Urothelium cell line (cell line): Measurements from ENCODE around the gene USP11.

ENCODE experiments used
- DNase-seq: peaks from one replicate; pipeline ENCODE4 v3.0.0; 2011; ENCODE audit warnings: low spot score, mixed read lengths
- FAIRE-seq: peaks from 2 replicates; lab custom pipeline; 2011; peaks lifted over from hg19 to GRCh38; lab: Jason Lieb, UNC

USP11 gene

DNA sequence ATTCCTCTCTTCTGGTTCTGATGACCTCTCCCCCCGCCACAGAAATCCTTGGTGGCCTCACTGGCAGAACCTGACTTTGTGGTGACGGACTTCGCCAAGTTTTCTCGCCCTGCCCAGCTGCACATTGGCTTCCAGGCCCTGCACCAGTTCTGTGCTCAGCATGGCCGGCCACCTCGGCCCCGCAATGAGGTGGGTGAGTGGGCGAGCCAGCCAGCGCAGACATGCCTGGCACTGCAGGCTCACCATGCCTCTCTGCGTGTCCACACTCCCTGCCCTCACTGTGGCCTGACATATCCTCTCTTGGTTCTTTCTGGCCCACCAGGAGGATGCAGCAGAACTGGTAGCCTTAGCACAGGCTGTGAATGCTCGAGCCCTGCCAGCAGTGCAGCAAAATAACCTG lies 30.5 kb upstream of the USP11 start:
- no peak for DNase-seq
- FAIRE-seq = no peak

GRCh38 chrX:47202877-47203276 lies 29.9 kb upstream of the USP11 start:
- DNase-seq = no peak
- FAIRE-seq = no peak

DNA sequence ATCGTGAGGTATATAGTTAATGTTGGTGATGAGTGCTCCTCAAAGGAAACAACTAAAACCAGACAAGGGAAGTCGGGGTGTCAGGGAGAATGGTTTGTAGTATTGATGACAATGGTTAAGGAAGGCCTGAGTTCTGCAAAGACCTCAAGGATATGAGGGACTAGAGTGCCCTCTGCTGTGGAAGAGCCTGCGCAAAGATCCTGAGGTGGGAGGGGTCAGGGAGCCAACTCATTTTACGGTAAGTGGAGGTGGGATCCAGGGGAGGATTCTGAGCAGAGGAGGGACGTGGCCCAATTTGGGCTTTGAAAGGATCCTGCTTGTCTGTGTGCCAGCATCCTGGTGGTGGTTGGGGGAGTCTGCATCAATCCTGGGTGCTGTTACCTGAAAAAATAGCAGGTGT lies 27.8 kb upstream of the USP11 start:
- no peak for DNase-seq
- FAIRE-seq = no peak

GRCh38 chrX:47206316-47206715 lies 26.5 kb upstream of the USP11 start:
- FAIRE-seq = no peak
- DNase-seq = no peak

DNA sequence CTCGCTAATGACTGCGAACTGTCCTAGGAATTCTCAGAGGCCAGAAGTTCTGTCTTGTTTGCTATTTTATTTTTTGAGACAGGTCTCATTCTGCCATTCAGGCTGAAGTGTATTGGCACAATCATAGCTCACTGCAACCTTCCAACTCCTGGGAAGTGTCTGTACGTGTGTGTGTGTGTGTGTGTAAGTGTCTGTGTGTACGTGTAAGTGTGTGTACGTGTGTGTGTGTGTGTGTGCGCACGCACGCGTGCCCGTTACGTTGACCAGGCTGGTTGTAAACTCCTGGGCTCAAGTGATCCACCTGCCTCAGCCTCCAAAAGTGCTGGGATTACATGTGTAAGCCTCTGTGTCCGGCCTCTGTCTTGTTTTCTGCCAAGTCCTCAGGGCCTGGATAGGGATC lies 24.7 kb upstream of the USP11 start:
- DNase-seq (no peak), FAIRE-seq (no peak)

DNA sequence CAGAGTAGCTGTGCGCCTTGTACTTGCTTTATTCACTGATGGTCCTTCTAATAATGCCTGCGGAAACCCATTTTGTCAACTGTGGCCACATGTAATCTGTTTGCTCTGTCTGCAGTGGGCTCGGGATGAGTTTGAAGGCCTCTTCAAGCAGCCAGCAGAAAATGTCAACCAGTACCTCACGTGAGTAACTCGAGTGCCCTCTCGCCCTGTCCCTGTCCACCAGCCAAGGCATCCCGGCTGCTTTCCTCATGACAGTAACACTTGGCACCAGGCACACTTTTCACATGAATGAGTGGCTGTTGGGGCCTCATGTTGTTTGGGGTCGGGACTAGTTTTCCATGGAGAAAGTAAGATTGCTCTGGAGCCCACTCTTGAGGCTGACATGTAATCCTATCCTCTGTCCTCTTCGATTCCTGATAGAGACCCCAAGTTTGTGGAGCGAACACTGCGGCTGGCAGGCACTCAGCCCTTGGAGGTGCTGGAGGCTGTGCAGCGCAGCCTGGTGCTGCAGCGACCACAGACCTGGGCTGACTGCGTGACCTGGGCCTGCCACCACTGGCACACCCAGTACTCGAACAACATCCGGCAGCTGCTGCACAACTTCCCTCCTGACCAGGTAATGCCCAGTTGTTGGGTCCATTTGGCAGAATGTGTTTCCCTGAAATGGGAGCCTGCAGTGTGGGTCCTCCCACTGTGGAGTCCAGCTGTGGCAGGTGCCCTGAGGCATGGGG lies 23.1 kb upstream of the USP11 start:
- no peak for FAIRE-seq

DNA sequence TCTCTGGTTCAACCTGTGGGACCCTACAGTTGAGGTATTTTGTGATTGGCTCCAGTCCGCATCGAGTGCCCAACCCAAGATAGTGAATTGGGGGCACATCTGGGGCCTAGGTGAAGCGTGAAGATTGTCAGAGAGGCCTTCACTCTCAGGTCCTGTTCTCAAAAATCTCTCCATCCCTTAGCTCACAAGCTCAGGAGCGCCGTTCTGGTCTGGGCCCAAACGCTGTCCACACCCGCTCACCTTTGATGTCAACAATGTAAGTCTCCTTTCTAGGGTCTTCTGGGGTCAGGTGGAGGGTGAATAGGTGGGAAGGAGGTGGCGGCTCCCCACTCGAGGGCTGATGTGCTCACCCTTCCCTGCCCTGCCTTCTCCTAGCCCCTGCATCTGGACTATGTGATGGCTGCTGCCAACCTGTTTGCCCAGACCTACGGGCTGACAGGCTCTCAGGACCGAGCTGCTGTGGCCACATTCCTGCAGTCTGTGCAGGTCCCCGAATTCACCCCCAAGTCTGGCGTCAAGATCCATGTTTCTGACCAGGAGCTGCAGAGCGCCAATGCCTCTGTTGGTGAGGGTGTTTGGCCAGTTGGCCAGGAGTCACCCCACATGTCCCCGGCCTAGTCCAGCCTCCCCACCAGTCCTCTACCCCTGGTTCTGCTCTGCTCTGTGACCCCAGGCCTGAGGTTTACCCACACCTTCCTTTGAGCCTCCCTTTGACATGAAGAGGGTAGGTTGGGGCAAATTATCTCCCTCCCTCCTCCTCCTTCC lies 22.0 kb upstream of the USP11 start:
- FAIRE-seq = no peak
- DNase-seq = no peak

More for the DNA sequence above, 23.1 kb upstream of the USP11 start:
- no peak for DNase-seq

DNA sequence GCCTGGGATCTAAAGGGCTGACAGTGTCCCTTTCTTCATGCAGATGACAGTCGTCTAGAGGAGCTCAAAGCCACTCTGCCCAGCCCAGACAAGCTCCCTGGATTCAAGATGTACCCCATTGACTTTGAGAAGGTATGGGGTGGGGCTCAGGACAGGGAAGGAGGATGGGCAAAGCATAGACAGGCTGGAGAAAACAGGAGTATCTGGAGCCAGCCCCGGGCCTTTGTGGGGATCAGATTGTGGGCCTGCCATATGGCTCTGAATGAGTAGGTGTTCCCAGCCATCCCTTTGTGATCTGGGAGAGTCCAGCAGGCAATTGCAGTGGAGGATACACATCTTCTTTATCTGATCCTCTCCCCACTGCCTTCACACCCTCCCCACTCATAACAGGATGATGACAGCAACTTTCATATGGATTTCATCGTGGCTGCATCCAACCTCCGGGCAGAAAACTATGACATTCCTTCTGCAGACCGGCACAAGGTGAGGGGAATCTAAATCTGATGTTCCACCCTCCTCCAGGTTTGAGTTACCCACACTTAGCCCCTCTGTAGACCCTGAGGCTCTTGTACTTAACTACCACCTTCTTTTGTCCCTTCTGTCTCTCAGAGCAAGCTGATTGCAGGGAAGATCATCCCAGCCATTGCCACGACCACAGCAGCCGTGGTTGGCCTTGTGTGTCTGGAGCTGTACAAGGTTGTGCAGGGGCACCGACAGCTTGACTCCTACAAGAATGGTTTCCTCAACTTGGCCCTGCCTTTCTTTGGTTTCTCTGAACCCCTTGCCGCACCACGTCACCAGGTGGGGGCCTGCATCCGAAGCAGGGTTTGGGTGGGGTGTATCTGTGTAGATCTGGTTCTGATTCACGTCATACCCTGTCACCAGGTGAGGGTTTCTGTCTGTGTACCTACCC lies 20.2 kb upstream of the USP11 start:
- FAIRE-seq = no peak

GRCh38 chrX:47214435-47215077 lies 18.3 kb upstream of the USP11 start:
- DNase-seq = no peak

More for the DNA sequence above, 20.2 kb upstream of the USP11 start:
- no peak for DNase-seq

DNA sequence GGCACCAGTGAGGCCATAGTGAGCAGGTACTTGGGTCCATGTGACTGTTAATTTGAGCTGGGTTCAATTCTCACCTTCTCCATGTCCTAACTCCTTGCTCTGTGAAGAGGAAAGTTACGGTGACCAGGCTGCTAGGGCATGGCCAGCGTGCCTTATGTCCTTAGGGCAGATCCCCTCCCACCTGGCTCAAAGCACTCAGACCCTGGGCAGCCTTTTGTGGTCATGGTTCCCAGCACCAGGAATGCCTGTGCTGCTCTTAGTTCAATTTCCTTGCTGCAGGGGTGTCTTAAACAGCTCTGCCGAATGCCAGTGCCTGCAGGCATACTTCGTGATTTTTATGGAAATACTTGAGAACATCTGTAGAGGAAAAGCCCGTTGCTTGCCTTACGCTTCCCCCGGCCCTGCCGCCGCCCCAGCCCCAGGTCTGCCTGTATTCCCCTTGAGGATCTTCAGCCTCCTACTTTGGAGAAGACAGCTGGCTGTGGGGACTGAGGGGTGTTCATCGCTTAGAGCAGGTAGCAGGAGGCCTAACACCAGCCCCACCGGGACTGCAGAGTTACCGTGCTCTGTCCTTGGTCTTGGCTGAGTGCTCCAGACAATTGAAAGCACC lies 17.4 kb upstream of the USP11 start:
- FAIRE-seq (no peak), DNase-seq (no peak)

More at GRCh38 chrX:47214435-47215077, 18.3 kb upstream of the USP11 start:
- no peak for FAIRE-seq

DNA sequence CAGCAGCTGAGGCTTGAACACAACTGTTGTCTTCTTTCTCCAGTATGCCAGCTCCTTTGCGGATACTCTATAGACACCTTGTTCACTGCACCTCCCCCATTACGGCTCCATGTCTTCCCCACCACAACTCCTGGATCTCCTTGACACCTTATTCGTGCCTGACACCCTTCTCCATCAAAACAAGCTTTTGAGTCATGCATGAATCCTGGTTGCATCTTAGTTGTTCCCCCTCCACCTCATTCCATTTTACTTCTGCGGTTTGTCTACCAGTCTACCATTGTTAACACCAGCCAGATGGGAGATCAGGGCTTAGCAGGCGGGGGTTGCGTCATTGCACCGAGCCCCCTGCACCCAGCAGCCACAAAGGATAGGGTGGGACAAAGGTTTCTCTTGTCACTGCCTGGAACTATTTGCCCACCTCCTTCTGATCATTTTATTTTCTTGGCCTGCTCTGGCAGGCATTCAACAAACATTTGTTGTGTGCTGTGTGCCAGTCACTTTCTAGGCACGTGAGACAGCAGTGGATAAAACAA lies 16.4 kb upstream of the USP11 start:
- no peak for FAIRE-seq

GRCh38 chrX:47217121-47217851 lies 15.5 kb upstream of the USP11 start:
- no peak for FAIRE-seq
- DNase-seq = no peak

More for the DNA sequence above, 16.4 kb upstream of the USP11 start:
- no peak for DNase-seq

DNA sequence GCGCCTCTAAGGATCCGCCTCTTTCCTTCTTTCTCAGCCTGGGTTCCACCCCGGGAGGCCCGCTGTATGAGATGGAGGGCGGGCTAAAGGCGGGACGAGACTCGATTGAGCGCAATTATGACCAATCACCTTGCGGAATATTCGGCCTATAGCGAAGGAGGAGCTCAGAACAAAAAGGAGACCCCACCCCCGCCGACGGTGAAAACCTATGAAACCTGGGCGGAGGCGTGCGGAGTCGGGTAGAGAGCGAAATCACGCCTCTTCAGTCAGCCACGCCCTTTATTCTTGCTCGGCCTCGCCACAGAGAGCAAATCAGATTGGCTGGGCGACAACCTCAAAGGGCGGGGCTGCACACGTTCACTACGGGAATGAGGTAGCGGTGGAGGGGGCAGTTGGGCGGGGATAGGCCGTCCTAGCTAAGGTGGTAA lies 14.9 kb upstream of the USP11 start:
- peak; percentile 91 for DNase-seq
- peak; percentile 55 for FAIRE-seq

DNA sequence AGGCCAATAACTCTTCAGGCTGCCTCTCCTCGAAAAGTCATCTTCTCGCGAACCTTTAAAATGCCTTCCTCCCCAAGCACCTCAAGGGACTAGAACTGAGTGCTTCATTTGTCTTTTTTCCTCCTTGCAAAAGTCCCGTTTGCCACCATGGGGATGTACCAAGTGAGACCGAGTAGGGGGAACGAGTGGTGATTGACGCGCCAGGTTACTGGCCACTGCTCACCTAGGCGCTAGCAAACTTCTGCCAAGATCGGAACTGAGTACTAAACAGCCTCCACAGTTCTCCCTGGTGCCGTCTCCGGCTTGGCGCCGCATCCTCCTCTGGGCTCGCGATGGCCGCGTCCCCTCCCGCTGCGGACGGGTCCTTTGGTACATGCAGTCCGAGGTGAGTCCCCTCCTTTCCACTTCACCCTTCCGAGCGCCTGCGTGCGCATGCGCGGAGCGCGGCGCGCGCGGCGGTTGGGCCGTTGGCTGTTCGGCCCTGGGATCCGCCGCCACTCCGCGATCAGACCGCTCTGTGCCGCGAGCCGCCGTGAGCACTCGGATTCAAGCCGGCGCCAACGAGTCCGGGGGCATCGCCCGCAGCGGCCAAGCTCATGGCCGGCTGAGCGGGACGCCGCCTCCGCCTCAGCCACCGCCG lies 14.4 kb upstream of the USP11 start, which contains the start of gene CDK16:
Gene CDK16 (plus strand): TSS at position 402 of the 640 bp plus-strand sequence. CDS start 4,877 bp downstream, outside the sequence.
- no peak for FAIRE-seq
- peak; percentile 86 for DNase-seq

DNA sequence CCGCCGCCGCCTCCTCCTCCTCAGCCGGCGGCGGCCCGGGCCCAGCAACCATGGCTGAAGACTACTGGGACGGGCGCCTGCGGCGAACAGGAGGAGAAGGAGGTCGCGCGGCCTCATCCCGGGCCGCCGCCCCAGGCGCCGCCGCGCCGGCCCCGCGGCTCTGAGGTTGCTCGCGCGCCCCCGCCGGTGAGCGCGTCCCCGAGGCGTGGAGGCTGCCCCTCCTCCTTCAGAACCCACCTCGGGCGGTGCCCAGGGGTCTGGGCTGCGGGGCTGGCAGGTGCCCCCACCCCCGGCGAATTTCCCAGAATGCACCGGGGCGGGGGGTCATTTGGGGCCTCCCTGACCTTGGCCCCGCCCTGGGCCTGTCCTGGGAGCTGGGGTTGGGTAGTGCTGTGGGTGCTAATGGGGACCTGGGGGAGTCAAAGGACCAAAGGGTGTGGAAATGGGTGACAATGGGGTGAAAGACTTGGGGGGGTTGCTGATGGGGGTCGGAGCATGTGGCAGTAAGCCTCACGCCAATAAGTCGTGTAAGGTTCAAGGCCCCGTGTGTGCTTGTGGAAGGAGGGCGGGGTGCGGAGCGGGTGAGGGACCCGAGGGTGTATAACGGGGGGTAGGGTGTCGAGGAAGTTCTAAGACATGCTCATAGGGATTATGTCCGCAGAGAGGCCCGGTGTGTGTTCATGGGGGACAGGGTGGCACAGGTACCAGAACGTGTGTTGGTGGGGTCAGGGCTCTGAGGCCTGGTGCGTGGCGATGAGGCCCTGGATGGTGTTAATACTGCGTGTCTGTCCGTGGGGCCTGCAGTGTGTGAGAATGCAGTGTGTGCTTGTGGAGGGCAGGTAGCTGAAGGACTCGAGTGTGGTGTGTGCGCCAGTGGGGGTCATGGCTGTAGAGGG lies 13.6 kb upstream of the USP11 start:
- FAIRE-seq = no peak
- DNase-seq = peak; percentile 54

DNA sequence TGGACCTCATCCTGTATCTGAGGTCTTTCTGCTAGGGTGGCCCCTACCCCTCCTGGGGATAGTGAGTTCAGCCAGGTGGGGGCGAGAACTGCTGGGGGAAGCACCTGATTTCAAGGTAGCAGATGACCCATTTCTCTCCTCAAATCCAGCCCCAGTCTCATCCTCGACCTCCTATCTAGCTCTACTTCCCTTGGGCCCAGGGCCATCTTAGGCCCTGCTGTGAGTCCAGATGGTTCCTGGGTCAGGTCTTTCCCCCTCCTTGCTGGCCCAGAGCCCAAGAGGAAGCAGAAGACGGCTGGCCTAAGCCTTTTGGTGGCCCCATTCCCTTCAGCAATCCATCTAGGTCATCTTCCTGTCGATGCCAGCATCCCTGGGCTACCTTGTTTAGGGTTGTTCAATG lies 11.1 kb upstream of the USP11 start:
- FAIRE-seq (no peak), DNase-seq (no peak)

DNA sequence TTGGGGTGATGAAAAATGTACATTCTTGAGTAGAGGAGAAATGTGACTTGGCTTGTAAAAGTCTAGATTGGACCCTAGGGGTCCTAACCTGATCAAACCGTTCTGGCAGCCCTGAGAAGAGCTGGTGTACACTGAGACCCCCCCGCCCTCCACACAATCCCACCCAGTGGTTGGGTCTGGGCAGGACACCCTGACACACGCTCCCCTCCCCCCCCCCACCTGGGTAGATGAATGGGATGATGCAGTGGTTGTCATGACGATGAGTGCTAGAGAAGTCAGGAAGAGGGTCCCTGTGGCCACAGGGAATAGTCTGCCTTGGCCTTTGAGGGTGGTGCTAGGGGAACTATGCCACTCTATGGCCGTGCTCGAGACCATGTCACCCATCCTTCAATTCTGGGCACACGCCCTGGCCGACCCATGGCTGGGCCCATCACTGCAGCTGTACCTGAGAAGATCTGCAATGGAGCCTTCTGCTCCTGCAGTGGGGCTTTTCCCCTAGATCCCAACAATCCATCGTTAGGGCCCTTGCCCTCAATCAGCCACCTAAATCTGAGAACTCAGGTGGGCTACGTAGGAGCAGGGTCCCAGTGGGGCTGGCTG lies 10.0 kb upstream of the USP11 start:
- no peak for DNase-seq
- no peak for FAIRE-seq
